Activated CD4-positive, CD25-positive, alpha-beta regulatory T cell treated with anti-CD3 and anti-CD28 coated beads, Interleukin-2, amount 50 U/mL, for 24 hours (primary cell): ENCODE results near the gene TMEM161A.

ENCODE experiments used
- ATAC-seq, 2 donors: fragments of 150-1000 bp; cut with Tn5 transposase; one replicate each; pipeline ENCODE4 v1.10.0; 2021; ENCODE audit warnings: mild to moderate bottlenecking in 1 of 2, moderate library complexity in 1 of 2

TMEM161A gene

GRCh38 chr19:19095691-19096090 lies 42.6 kb downstream of the TMEM161A start:
- ATAC-seq, result no peak

- no peak for ATAC-seq
These were observed 43.8 kb downstream of the TMEM161A start for GRCh38 chr19:19094513-19094912.

GRCh38 chr19:19087676-19088075 lies 50.6 kb downstream of the TMEM161A start:
- no peak for ATAC-seq

GRCh38 chr19:19083413-19084178 lies 54.7 kb downstream of the TMEM161A start:
- ATAC-seq, result no peak

- ATAC-seq, result no peak
These were observed 56.6 kb downstream of the TMEM161A start for GRCh38 chr19:19081642-19082151.

GRCh38 chr19:19079571-19079970 lies 58.7 kb downstream of the TMEM161A start:
- ATAC-seq, result no peak

GRCh38 chr19:19078801-19079200 lies 59.5 kb downstream of the TMEM161A start:
- ATAC-seq, result no peak

- no peak for ATAC-seq
These were observed 61.2 kb downstream of the TMEM161A start for GRCh38 chr19:19077103-19077502.

- no peak for ATAC-seq
These were observed 61.8 kb downstream of the TMEM161A start for GRCh38 chr19:19076476-19076875.

GRCh38 chr19:19075126-19075525 lies 63.2 kb downstream of the TMEM161A start:
- ATAC-seq, result no peak

GRCh38 chr19:19074196-19074882 lies 63.9 kb downstream of the TMEM161A start:
- ATAC-seq, result no peak

- no peak for ATAC-seq
These were observed 66.4 kb downstream of the TMEM161A start for GRCh38 chr19:19071897-19072296.
